Gastroesophageal sphincter (tissue), 3 donors: ENCODE results near the gene SPDYE2B.
"Not testable (repeated sequence)": the region's sequence is repeated elsewhere in the genome, so short reads cannot be mapped to it uniquely, and the experiment has no call there.

Experiments
- CTCF ChIP-seq, 4 experiments: fragments of 200-600 bp in 2 of 4; fragments of 450-650 bp in 2 of 4; sonication (generic) in 1 of 4; IDR thresholded peaks; one replicate each; pipeline ENCODE4 v1.5.1; 2017 to 2019; ENCODE audit warnings: antibody characterized with exemption in 4 of 4, mild to moderate bottlenecking in 2 of 4, moderate library complexity in 2 of 4
- EP300 ChIP-seq: sonication (generic); formaldehyde crosslinking; IDR thresholded peaks from one replicate; pipeline ENCODE4 v1.6.1; 2017; ENCODE audit warnings: antibody characterized with exemption, mild to moderate bottlenecking
- POLR2A ChIP-seq, 2 donors: fragments of 450-650 bp; IDR thresholded peaks; one replicate each; pipeline ENCODE4 v1.6.1; 2017; ENCODE audit warnings: antibody characterized with exemption in 2 of 2, mild to moderate bottlenecking in 2 of 2, moderate library complexity in 1 of 2
- POLR2AphosphoS5 ChIP-seq: sonication (generic); formaldehyde crosslinking; IDR thresholded peaks from one replicate; pipeline ENCODE4 v1.6.1; 2017; ENCODE audit warnings: antibody characterized with exemption

GRCh38 chr7:102618122-102618521 is 32.0 kb upstream of the SPDYE2B start:
- TF ChIP-seq EP300; CTCF (IDR thresholded peaks at IDR 0.05); POLR2AphosphoS5; POLR2A (IDR thresholded peaks at IDR 0.05): not testable (repeated sequence)
